ENCODE results near the gene SNX24.
"Not testable (repeated sequence)": the region's sequence is repeated elsewhere in the genome, so short reads cannot be mapped to it uniquely, and the experiment has no call there.

SNX24 gene

DNA sequence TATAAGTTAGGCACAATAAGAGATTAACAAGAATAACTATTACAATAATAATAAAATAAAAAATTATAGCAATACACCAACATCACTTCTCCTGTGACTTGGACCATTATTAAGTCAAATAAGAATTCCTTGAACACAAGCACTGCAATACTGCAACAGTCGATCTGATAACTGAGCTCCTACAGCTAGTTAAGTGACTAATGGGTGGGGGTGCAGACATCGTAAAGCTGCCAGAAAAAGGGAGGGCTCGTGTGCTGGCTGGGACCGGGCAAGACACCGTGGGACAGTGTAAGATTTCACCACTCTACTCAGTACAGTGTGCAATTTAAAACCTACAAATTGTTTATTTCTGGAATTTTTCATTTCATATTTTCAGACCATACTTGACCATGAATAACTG, 78.8 kb downstream of the SNX24 start:
- DNase-seq, result no peak

DNA sequence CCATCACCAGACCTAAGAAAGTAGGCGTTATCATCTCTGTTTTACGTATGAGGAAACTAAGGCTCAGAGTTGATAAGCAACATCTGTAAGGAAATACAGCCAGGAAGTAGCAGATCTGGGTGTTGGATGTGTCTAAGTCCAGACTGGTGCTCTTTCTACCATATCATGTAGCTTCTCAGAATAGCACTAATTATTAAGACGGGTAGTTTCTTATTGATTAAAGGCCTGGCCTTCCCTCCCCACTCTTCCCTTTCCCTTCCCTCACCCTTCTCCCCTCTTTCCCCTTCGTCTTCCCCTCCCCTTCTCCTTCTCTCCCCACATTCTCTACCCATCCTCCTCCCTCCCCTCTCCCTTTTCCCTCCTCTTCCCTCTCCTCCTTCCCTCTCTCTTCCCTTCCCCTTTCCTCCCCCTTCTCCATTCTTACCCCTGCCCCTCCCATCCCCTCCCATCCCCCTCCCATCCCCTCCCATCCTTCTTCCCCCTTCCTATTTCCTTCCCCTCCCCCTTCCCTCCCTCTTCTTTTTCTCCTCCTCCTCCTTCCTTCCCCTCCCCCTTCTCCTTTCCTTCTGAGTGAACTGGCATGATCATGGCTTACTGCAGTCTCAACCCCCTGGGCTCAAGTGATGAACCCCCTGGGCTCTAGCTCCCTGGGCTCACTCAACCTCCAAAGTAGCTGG, 79.4 kb downstream of the SNX24 start:
- no peak for DNase-seq

DNA sequence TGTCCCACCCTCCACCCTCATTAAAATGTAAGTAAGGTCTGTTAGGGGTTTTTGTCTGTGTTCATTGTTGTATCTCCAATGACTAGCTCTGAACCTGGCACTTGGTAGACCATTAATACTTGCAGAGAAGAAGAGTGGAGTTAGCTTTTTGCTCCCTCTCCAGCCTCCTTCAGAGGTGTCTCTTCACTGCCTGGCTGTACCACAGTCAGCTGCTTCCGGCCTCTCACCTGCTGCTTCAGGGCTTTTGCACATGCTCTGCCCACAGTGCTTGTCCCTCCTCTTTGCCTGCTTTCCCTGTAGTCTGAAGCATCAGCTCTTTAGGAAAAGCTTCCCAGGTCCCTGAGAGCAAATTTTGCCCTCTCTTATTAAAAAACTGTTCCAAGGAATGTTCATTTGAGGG, 83.6 kb downstream of the SNX24 start:
- DNase-seq, result no peak

DNA sequence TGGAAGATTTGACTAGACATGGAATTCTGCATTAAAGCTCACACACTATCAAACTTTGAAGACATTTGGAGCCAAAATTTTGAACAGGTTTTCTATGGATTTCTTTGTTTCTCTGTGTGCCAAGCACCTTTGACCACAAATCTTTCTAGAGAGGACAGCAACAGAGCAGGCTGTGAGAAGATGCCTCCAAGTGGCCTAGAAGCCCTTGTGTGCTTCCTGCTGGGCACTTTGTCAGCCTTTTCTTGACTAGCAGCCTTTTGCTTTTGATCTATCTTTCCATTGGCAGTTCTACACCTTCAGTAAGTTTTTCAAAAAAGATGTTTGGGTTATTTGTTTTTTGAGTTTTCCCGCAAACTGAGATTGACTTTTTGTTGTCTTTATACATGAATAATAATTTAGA, 84.6 kb downstream of the SNX24 start:
- no peak for DNase-seq

DNA sequence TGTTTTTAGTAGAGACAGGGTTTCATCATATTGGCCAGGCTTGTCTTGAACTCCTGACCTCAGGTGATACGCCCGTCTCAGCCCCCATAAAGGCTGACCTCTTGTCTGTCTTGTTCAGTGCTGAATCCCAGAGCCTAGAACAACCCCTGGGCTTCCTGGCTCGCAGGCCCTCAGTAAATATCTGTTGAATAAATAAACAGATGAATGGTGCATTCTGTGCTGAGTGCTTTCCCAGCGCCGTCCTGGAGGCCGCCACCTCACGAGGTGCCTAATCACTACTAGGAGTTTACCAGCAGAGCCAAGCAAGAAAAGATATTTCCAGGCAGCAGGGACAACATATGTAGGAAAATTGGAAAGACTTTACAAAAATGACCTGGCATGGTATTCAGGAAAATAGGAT, 88.5 kb downstream of the SNX24 start:
- no peak for DNase-seq

DNA sequence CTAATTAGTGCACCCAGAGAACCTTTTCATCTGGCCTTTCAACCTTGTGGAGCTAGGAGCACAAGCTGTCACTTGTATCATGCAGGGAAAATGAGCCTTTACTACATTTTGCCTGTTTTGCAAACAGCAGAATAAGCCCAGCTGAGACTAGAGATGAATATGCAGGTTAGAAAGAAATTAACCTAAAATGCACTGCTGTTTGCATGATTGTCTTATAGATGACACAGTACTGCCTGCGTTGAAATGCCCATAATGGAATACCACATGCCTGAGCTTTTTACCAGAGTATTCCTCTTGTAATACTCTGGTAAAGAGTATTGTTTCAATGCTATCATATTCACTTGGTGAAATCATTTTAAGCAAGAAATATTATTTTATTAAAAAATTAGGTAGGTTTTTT, 90.7 kb downstream of the SNX24 start:
- DNase-seq, result no peak

DNA sequence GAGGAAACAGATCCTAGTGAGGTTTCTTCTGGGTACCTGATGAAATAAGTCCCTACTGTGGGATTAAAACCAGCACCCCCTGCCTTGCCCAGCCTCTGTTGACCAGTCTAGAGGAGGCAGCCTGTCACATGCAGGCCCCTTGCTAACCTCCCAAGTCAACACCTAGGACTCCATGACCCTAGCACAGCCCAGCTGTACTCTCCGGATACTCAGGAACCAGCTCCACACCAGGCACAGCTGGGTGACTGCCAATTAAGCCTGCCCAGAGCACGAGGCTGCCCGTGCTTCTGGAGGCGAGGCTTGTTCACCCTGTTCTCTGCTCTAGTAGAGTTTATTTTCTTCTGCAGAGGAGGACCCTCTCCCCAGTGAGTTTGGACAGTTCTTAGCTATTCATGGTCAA, 92.5 kb downstream of the SNX24 start:
- DNase-seq, result no peak

DNA sequence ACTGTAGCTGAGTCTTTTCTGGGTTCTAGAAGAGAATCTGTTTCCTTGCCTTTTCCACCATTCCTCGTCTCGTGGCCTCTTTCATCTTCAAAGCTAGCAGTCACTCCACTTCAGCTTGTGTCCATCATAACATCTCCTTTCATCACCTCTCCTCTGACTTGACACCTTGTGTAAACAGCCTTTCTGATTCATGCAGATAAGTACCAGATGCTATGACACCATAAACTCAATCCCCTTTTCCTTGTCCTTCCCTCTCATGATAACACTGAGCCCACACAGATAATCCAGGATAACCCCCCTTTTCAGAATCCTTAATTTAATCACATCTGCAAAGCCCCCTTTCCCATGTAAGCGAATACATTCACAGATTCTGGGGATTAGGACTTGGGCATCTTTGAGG, 95.5 kb downstream of the SNX24 start:
- no peak for DNase-seq

DNA sequence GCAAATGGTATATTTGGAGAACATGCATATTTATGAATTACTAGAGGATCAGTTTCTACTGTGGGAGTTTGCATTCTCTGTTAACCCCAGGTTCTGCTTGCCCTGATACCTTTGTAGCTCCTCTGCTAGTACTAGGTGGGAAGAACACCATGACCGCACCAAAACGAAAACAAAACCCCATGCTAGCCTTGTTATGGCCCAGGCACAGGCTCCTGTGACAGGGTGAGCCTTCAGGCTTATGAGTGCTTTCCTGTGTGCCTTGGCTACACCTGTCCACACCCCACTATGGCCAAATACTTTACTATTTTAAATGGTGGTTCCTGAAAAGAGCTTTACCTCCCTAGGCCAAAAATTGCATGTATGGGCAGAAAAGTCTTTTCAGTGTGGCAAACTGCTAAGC, 96.3 kb downstream of the SNX24 start:
- no peak for DNase-seq

DNA sequence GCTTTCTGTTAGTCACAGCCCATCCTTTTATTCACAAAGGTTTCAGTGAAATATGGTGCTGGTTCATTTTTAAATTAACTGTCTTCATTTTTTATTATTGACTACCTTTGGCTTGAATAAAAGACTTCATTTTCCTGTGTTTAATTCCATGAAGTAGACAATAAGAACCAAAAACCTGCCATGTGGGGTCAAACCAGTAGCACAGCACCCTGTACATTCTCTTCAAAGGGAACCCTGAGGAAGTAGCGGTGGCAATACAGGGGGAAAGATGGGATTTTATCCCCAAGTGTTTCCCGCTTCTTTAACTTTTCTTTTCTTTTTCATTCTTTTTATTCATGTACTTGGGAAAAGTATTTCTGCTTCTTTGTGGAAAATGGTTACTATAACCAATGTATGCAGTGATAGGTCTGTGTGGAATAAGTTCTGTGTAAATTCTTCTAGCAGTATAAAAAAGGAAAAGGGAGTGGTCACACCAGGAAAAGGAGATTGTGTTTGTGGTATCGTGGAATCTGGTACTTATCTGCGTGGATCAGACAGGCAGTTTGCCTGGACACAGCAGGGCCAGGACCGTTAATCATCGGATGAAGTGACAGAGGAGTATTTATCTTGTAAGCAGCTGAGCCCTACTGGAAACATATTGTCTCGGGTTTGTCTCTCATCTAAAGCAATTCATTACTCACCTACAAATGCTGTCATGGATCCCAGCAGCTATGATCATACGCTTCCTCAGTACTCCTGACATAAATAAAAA, 96.9 kb downstream of the SNX24 start:
- DNase-seq, result no peak

DNA sequence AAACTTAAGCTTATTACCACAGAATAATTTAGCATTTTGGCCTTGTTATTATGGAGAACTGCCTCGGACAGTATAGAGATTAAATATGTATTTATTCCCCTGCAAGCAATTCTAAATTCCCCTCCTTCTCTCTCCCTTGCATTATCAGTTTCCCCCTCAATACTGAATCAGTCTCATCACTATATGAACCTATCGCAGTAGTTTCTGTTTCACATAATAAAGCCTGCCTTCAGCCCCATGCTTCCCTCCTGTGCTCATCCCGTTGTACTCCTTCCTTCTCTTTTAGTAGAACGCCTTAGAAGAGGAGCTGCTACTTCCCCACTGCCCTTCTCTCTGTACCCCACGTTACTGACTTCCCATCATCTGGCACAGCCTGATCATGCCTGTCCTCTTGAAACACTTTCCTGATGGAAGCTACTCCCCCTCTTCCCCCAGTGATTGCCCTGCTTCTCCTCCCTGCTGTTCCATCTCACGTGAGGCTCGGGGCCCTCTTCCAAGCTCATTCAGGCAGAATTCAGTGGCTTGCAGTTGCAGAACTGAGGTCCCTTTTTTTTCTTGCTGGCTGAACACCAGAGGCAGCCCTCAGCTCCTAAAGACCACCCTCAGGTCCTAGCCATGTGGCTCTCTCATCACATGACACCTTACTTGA, 97.8 kb downstream of the SNX24 start:
- DNase-seq, result no peak

DNA sequence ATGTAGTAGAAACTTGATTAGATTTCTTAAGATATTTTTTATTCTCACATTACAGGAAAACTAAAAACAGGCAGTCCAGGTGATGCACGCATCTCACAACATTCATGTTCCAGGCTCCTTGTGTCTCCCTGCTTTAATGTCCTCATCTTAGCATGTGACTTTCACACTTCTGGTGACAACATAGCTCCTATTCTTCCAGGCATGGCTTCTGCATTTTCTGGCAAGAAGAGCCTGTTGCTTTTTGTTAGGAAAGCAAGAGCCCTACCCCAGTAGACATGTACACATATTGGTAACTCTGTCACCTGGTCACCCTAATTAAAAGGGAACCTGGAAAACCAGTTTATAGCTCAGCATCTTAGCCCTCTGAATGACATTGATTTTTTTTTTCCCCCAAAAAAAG, 98.6 kb downstream of the SNX24 start:
- no peak for DNase-seq

DNA sequence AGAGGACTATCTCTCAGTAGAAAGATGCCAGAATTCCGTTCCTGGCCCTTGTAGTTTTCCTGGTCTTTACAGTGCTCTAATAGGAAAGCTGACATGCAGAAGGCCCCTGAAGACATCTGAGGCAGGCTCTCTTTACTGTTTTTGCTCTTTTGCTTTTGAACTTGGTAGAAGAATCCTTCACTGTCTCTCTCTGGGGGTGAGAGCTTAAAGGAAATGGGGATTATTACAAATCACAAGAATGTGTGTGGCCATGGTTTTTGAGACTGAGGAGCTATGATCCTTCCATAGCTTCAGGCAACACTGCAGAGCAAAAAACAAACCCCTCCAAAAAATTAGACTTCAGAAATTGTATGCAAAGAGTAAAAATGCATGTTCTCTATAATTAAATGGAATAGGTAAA, 102.0 kb downstream of the SNX24 start:
- no peak for DNase-seq

DNA sequence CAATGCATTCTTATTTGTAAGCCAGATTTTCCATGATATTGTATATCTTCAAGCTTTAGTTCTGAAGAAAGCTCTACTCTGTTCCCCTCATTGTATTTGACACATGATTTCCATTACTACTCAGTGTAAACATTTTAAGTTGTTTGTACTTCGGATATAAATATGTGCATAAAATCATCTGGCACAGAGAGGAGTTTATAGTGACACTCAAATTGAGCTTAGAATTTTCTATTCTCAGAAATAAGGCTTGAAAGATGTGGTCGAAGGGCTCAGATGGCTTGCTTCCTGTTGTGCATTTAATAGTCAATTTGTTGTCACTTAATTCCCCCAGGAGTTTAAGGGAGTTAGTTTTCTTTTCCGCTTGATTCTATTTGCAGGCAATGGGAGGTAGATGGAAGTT, 102.4 kb downstream of the SNX24 start:
- no peak for DNase-seq

DNA sequence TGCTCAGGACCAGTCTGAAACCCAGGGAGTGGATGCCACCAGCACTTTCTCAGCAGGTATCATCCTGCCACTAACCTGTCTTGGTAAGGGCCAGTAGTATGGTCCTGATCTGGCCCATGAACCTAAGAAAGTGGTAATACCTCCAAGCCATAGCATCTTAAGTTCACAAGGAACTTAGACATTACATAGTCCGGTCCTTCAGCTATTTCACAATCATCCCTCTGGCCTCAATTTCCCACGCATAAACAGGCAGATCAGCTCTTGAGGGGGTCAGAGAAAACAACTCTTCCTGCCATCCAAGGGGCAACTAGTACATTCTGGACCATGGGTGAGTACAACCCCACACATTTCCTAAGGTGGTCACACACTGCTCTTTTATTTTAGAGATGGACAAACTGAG, 102.9 kb downstream of the SNX24 start:
- DNase-seq, result no peak

DNA sequence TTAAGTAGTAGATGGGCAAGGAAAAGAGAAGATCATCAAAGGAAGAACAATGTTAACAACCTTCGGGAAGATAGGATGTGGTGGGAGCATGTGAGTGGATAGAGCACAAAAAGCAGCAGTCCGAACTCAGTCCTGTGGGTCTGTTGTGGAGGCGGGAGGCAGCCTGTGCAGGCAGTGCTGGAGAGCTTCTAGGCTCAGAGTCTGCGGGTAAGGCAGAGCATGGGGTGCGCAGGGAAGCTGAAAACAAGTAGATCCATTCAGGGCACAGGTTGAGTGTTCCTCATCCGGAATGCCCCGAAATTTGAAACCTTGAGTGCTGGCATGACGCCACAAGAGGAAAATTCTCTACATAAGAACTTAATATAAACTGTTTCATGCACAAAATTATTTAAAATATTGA, 106.2 kb downstream of the SNX24 start:
- no peak for DNase-seq

DNA sequence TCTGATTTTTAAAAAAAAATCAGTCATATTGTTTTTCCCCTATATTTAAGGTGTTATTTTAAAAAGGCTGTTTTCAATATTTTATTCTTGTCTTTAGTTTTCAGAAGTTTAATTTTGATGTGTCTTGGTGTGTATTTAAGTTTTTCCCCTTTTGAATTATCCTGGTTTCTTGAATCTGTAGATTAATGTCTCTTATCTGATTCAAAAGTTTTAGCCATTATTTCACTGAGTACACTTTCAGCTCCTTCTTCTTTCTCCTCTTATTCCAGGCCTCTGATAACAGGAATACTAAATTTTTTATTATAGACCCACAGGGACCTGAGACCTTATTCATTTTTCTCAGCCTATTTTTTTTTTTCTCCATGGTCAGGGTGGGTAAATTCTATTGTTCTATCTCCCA, 109.3 kb downstream of the SNX24 start:
- no peak for DNase-seq

DNA sequence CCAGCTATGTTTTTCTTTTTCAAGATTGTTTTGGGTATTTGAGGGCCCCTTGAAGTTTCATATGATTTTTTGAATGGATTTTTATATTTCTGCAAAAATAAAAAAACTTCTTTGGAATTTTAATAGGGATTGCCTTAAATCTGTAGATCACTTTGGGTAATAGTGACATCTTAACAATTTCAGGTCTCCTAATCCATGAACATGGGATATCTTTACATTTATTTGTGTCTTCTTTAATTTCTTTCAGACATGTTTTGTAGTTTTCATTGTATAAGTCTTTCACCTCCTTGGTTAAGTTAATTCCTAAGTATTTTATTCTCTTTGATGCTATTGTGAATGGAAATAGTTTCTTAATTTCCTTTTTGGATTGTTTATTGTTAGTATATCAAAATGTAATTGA, 112.0 kb downstream of the SNX24 start:
- DNase-seq, result no peak

DNA sequence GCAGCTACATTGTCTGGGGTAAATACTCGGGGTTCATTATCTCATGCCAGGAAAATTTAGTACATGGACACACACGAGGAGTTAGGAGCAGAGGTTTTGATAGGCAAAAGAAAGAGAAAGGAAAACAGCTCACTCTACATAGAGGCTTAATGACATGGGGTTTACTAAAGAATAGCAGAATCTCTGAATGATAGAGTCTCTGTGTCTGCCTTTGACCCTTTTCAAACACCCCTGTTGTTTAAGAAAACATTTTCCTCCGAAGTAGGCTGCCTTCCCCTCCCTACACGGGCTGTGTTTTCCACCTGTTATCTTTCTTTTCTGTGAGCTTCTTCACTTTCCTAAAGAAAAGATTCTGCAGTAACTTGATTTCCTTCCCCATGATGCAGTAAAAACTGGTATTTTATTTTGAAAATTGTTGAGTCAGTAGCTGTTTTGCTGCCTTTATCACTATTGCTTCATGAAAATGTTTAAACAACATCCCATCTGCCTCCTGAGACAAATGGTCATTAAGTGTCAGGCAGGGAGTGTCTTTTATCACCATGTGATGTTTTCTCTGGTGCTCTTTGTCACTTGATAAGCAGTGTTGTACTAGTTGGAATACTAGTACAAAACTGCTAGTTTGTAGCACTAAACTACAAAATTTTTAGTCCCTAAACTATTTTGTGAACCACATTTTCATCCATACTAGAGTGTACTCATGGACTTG, 114.5 kb downstream of the SNX24 start:
- no peak for DNase-seq

DNA sequence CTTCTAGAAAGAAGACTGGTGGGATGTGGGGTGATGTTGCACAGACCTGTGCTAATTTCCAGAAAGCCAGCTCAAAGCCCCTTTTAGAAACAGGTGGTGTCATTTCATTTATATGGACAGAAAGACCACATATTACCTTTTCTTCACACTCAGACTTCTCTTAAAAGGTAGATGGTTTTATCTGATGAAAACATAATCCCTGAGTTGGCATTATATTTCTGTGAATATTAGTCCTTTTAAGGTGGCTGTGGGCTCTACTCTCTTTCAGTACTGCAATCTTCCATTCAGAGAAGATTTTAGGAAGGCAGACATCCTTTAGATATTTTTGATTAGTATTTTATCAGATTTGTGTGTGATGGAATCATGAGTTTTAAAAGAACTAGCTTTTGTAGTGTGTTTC, 117.9 kb downstream of the SNX24 start:
- no peak for DNase-seq

DNA sequence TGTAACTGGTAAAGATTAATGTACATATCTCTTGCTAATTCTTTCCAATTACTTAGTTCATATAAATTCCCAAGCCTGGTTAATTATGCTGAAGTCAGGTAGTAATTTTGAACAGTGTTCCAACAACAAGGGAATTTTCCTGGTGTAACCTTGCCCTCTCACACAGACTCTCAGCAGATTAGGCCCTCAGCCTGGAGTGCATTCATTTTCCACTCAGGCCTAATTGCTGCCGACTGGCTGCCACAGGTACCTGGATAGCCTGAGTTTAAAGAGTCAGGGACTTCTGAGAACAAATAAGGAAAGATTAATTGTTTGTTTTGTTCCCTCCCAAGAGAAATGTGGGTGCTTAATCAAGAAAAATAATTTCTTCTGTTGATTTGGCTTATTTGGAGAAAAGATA, 119.7 kb downstream of the SNX24 start:
- DNase-seq, result no peak

DNA sequence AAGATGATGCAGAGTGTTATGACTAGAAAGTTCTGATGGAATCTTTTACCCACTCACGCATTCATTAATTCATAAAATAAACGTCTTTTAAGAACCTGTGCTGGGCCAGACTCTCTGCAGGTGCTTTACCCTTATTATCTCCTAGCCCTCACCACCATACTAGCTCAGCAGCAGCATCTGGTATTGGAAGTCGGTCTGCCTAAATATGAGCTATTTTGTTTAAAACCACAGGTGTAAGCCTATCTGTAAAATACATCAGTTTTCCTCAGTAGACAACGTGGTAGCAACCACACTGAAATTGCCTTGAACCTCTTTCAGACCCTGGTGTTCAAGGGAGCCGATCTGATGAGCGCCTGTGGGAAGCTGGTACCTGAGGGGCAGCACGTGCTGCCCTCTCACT, 121.7 kb downstream of the SNX24 start:
- no peak for DNase-seq

DNA sequence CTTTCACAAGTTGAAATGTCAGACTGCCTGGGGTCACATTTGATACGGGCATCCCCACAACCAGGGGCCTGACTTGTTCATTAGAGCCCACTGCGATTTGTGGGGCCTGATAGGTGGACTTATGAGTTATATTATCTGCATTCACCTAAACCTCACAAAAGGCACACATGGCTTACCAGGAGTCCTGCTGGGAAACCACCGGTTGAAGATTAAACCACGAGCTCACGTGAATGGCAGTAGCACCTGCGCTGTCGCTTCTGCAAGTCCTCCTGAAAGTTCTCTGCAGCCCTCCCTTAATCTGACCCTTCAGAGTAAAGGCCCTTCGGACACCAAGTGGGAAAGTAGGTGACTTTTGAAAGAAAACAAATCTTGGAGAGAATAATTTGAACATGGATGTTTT, 122.2 kb downstream of the SNX24 start:
- DNase-seq, result no peak

DNA sequence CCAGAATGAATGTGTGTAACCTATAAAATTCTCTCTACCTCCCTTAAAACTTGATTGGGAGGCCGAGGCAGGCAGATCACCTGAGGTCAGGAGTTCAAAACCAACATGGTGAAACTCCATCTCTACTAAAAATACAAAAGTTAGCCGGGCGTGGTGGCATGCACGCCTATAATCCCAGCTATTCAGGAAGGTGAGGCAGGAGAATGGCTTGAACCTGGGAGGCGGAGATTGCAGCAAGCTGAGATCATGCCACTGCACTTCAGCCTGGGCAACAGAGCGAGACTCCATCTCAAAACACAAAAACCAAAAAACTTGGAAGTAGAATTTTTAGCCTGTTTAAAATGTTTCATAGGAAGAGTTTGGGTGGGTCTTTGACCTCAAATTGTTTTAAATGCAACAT, 122.6 kb downstream of the SNX24 start:
- not testable (repeated sequence) for DNase-seq

All from stimulated activated CD4-positive, alpha-beta T cell treated with anti-CD3 and anti-CD28 coated beads, Interleukin-2, amount 100 ng/mL, for 48 hours (primary cell).